Measurements from ENCODE around the gene DZIP1L. TPM values are rescaled to one million over a fixed set of nuclear protein-coding genes. Genes with fewer than 3 reads are reported as not detected.

The DZIP1L gene
- total RNA-seq, 1 experiment from 2014 or later: 6.2 TPM

DNA sequence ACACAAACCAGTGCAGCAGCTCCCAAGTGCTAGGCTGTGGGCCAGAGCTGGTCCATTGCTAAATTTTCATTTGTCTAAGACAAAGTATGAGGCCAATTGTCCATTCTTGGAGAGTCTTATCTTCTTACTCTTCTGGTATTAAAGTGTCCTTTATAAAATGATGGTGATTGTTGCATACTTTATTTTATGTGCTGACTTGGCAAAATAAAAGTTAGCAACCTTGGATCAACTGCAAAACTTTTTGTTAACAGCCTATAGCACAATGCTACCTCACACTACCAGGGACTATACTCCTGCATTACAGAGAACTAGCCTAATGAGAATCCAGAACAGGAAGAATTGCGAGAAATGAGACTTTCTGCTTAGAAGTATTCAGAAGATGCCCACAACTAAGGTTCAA is 61.4 kb downstream of the DZIP1L start:
- POLR2A ChIA-PET: no interaction called here
- Mint-ChIP-seq H3K36me3 (ENCODE audit: insufficient read depth, unreplicated experiment) (no peaks in the 10 kb centered on the region), H3K4me3 (ENCODE audit: unreplicated experiment) (no peak overlapping the region), H3K4me1 (ENCODE audit: insufficient read depth, unreplicated experiment) (no peaks in the 10 kb centered on the region), H3K27ac (ENCODE audit: low read depth, unreplicated experiment) (no peak overlapping the region), H3K27me3 (ENCODE audit: insufficient read depth, unreplicated experiment) (no peaks in the 10 kb centered on the region), H3K9me3 (ENCODE audit: unreplicated experiment) (no peaks in the 10 kb centered on the region)
- no TSS peak for BruUV-seq (replicated peaks)
- intact Hi-C loops (cut with micrococcal nuclease): loop anchor here (5.0 kb wide), 1 partner anchor 932 kb away; no protein-coding TSS in a partner anchor
- no peak for DNase-seq (ENCODE audit: unreplicated experiment)
- TF ChIP-seq, protein P1, sequence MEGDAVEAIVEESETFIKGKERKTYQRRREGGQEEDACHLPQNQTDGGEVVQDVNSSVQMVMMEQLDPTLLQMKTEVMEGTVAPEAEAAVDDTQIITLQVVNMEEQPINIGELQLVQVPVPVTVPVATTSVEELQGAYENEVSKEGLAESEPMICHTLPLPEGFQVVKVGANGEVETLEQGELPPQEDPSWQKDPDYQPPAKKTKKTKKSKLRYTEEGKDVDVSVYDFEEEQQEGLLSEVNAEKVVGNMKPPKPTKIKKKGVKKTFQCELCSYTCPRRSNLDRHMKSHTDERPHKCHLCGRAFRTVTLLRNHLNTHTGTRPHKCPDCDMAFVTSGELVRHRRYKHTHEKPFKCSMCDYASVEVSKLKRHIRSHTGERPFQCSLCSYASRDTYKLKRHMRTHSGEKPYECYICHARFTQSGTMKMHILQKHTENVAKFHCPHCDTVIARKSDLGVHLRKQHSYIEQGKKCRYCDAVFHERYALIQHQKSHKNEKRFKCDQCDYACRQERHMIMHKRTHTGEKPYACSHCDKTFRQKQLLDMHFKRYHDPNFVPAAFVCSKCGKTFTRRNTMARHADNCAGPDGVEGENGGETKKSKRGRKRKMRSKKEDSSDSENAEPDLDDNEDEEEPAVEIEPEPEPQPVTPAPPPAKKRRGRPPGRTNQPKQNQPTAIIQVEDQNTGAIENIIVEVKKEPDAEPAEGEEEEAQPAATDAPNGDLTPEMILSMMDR (IDR thresholded peaks at IDR 0.05; ENCODE audit: unreplicated experiment): no peak
- CTCF ChIA-PET: interaction anchor here (0.6 to 4.8 kb wide), 10 partner anchors 9 to 948 kb away, joined by 3 to 53 read pairs (median 21); no protein-coding TSS in a partner anchor

DNA sequence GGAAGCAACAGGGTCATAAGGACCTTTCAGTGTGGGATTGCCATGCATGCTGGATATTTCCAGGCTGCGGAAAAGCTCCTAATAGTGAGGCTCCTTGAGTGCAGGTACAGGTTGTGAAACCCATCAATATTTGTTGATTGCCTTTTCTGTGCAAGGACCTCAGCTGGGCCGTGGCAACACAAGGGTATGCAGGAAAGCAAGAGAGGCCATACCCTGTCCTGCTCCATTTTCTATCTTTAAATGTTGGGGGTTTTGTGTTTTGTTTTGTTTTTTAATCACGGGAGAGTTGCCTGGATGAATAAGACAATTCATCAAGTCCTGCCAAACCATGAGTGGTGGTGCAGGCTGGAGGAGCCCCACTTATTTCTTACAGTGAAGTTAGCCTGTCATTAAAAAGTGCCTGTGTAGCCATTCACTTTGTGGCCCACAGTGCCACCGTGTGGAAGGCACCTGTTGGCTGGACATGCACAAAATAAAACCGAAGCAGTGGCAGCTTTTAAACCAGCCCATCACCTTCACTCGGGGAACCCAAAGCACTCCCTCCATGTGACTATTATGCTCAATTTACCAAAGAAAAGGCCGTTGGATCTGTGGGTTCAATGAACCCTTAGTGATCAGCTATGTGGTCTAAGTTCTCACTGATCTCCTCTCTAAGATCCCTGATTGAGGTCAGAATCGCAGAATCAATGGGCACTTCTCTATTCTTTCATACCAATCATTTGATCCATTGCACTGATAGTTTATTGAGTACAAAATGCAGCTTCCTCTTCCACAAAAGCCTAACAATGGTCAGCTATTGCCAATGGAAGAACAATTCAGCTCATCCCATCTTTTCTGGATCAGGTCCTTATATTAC is 63.2 kb downstream of the DZIP1L start:
- H3K27ac Mint-ChIP-seq (ENCODE audit: low read depth, unreplicated experiment): no peak overlapping the region
- ChIA-PET CTCF (interaction anchor here (0.5 to 4.8 kb wide), 60 partner anchors 9 to 1564 kb away, joined by 3 to 53 read pairs (median 4); partner anchors contain the start of genes CLDN18 and DBR1), POLR2A (no interaction called here)
- BruUV-seq (replicated peaks): no TSS peak
- no peaks in the 10 kb centered on the region for H3K9me3 Mint-ChIP-seq (ENCODE audit: unreplicated experiment)
- intact Hi-C loops (cut with micrococcal nuclease): loop anchor here (1.0 to 5.0 kb wide), 5 partner anchors 81 to 947 kb away; no protein-coding TSS in a partner anchor
- H3K4me1 Mint-ChIP-seq (ENCODE audit: insufficient read depth, unreplicated experiment): no peaks in the 10 kb centered on the region
- TF ChIP-seq, protein P1 (IDR thresholded peaks at IDR 0.05; ENCODE audit: unreplicated experiment): peak; percentile 86
- H3K4me3 Mint-ChIP-seq (ENCODE audit: unreplicated experiment): no peak overlapping the region
- H3K36me3 Mint-ChIP-seq (ENCODE audit: insufficient read depth, unreplicated experiment): no peaks in the 10 kb centered on the region
- no peaks in the 10 kb centered on the region for H3K27me3 Mint-ChIP-seq (ENCODE audit: insufficient read depth, unreplicated experiment)
- DNase-seq (ENCODE audit: unreplicated experiment): peak; percentile 67

DNA sequence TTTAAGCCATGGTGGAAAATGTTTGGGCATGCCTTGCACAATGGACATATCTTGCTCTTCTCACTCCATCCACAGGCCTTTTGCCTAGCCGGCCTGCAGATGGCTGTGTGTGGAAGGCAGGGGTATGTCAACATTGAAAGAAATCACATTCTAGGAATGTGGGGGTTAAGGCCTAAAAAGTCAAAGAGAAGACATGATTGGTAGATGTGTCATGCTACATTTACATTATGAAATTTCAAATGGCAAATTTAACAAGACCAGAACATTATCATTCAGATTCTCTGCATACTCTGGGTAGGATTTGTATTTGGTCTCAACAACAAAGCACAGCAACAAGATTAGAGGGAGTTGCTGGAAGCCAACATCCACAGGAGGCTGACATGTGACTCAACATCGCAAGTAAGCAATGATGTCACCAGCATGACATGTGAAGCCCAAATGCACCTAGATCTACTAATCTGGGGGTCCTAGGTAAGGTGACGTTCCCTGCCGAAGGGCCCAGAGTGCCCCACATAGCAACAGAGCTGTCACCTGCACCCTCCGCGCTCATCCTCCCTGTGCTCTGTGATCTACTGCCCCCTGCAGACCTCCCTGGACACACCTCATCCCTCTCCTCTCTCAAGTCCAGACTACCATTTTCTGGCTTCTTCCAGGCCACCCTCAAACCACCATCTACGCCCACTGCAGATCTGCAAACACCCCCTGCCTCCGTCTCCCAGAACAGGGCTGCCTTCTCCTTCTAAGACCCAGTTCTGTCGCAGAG is 66.1 kb downstream of the DZIP1L start:
- ChIA-PET CTCF (interaction anchor here (0.7 to 4.8 kb wide), 5 partner anchors 11 to 83 kb away, joined by 3 to 40 read pairs (median 4); partner anchors contain the start of gene A4GNT), POLR2A (no interaction called here)
- peaks cover 5% of the 10 kb centered on the region for H3K4me1 Mint-ChIP-seq (ENCODE audit: insufficient read depth, unreplicated experiment)
- H3K27me3 Mint-ChIP-seq (ENCODE audit: insufficient read depth, unreplicated experiment): no peaks in the 10 kb centered on the region
- peak overlapping the region; percentile 14 for H3K27ac Mint-ChIP-seq (ENCODE audit: low read depth, unreplicated experiment)
- intact Hi-C loops (cut with micrococcal nuclease): no loop called here
- no peaks in the 10 kb centered on the region for H3K9me3 Mint-ChIP-seq (ENCODE audit: unreplicated experiment)
- no peaks in the 10 kb centered on the region for H3K36me3 Mint-ChIP-seq (ENCODE audit: insufficient read depth, unreplicated experiment)
- DNase-seq (ENCODE audit: unreplicated experiment): no peak
- no peak overlapping the region for H3K4me3 Mint-ChIP-seq (ENCODE audit: unreplicated experiment)
- no TSS peak for BruUV-seq (replicated peaks)
- TF ChIP-seq, protein P1 (IDR thresholded peaks at IDR 0.05; ENCODE audit: unreplicated experiment): peak; percentile 10

All from MCF 10A (cell line).